CD14-positive monocyte (primary cell): ENCODE results near the gene WDR70. TPM values are rescaled to one million over a fixed set of nuclear protein-coding genes. Genes with fewer than 3 reads are reported as not detected.

Experiments
- DNase-seq, 3 donors: peaks; one replicate each; pipeline ENCODE4 v3.0.0-alpha.2; 2011 to 2022
- H2AFZ ChIP-seq: 2 replicates; pipeline ENCODE4 v1.6.0; 2012; ENCODE audit warnings: mild to moderate bottlenecking, low read depth, low read length, inconsistent platforms; ENCODE audit not compliant: insufficient read depth, poor library complexity, severe bottlenecking
- H3K27ac ChIP-seq, 2 donors: 1 replicate in 1 of 2; 2 replicates in 1 of 2; pipeline ENCODE4 v1.5.1; 2012 to 2013; ENCODE audit warnings: low read length in 2 of 2, control low read depth in 1 of 2, inconsistent platforms in 1 of 2, low read depth in 1 of 2, mild to moderate bottlenecking in 1 of 2
- H3K27me3 ChIP-seq, 2 donors: one replicate each; pipeline versions ENCODE4 v1.6.0 to v1.6.1; 2011 to 2013; ENCODE audit warnings: low read length in 2 of 2; ENCODE audit not compliant: control insufficient read depth in 2 of 2, insufficient read depth in 2 of 2
- H3K36me3 ChIP-seq, 2 donors: replicated peaks in 1 of 2; 1 replicate in 1 of 2; 2 replicates in 1 of 2; pipeline versions ENCODE4 v1.5.1 to v1.6.1; 2012 to 2013; ENCODE audit warnings: low read length in 2 of 2, control low read depth in 1 of 2, inconsistent platforms in 1 of 2, mild to moderate bottlenecking in 1 of 2; ENCODE audit not compliant: insufficient read depth in 2 of 2, control insufficient read depth in 1 of 2
- H3K4me1 ChIP-seq, 2 donors: 1 replicate in 1 of 2; 2 replicates in 1 of 2; pipeline versions ENCODE4 v1.5.1 to v1.6.1; 2012 to 2013; ENCODE audit warnings: low read length in 2 of 2, control low read depth in 1 of 2, inconsistent platforms in 1 of 2, mild to moderate bottlenecking in 1 of 2, moderate library complexity in 1 of 2; ENCODE audit not compliant: insufficient read depth in 2 of 2, control insufficient read depth in 1 of 2
- H3K4me2 ChIP-seq: replicated peaks from 2 replicates; pipeline ENCODE3; 2012; ENCODE audit warnings: low read length, moderate library complexity, mild to moderate bottlenecking; ENCODE audit not compliant: poor library complexity, severe bottlenecking; ENCODE audit errors: extremely low read depth
- H3K4me3 ChIP-seq, 3 experiments: fragments of 200-600 bp in 1 of 3; sonication (generic) in 1 of 3; replicated peaks in 1 of 3; 1 replicate in 2 of 3; 2 replicates in 1 of 3; pipeline ENCODE4 v1.5.1; 2011 to 2013; ENCODE audit warnings: low read length in 3 of 3, mild to moderate bottlenecking in 3 of 3, control low read depth in 2 of 3, low read depth in 2 of 3, inconsistent platforms in 1 of 3, moderate library complexity in 1 of 3
- H3K79me2 ChIP-seq: 2 replicates; pipeline ENCODE4 v1.6.0; 2012; ENCODE audit warnings: mild to moderate bottlenecking, control low read depth, inconsistent platforms, low read length, moderate library complexity; ENCODE audit not compliant: insufficient read depth
- H3K9ac ChIP-seq: 2 replicates; pipeline ENCODE4 v1.6.0; 2017; ENCODE audit warnings: low read length, mild to moderate bottlenecking; ENCODE audit not compliant: insufficient read depth, poor library complexity, severe bottlenecking
- H3K9me3 ChIP-seq, 2 donors: replicated peaks in 1 of 2; 1 replicate in 1 of 2; 2 replicates in 1 of 2; pipeline versions ENCODE4 v1.5.1 to v1.6.1; 2012 to 2013; ENCODE audit warnings: low read length in 2 of 2, control low read depth in 1 of 2; ENCODE audit not compliant: control insufficient read depth in 1 of 2, insufficient read depth in 1 of 2
- H4K20me1 ChIP-seq: 2 replicates; pipeline ENCODE4 v1.6.0; 2012; ENCODE audit warnings: mild to moderate bottlenecking, low read length, control low read depth, moderate library complexity; ENCODE audit not compliant: insufficient read depth
- H3K27ac Mint-ChIP-seq, 7 donors: one replicate each; pipeline ENCODE4 v1.8.0; 2020; ENCODE audit warnings: mild to moderate bottlenecking in 7 of 7, mixed read lengths in 7 of 7, moderate library complexity in 6 of 7, inconsistent platforms in 2 of 7
- H3K27me3 Mint-ChIP-seq, 3 donors: one replicate each; pipeline ENCODE4 v1.8.0; 2021 to 2022; ENCODE audit warnings: low read depth in 3 of 3, mild to moderate bottlenecking in 3 of 3, mixed read lengths in 3 of 3, moderate library complexity in 3 of 3, inconsistent platforms in 1 of 3
- H3K36me3 Mint-ChIP-seq, 2 donors: one replicate each; pipeline ENCODE4 v1.8.0; 2020; ENCODE audit warnings: mixed read lengths in 2 of 2, inconsistent platforms in 1 of 2, mild to moderate bottlenecking in 1 of 2
- H3K4me1 Mint-ChIP-seq: one replicate; pipeline ENCODE4 v1.8.0; 2020; ENCODE audit warnings: mild to moderate bottlenecking, mixed read lengths
- H3K4me3 Mint-ChIP-seq, 2 donors: one replicate each; pipeline ENCODE4 v1.8.0; 2020; ENCODE audit warnings: mild to moderate bottlenecking in 2 of 2, mixed read lengths in 2 of 2, moderate library complexity in 1 of 2
- H3K9me3 Mint-ChIP-seq, 7 donors: one replicate each; pipeline ENCODE4 v1.8.0; 2020 to 2022; ENCODE audit warnings: mixed read lengths in 7 of 7, mild to moderate bottlenecking in 6 of 7, moderate library complexity in 6 of 7, inconsistent platforms in 2 of 7
- CTCF ChIP-seq: fragments of 200-600 bp; IDR thresholded peaks from one replicate; pipeline ENCODE4 v1.8.0; 2022; ENCODE audit warnings: antibody characterized with exemption, mild to moderate bottlenecking
- WGBS: methylation state at CpG from one replicate; pipeline ENCODE4 v1.1.5; 2013; ENCODE audit warnings: missing lambda C conversion rate; ENCODE audit not compliant: insufficient coverage; 5-methylcytosine and 5-hydroxymethylcytosine counted together
- intact Hi-C, 2 donors: fragments of 100-400 bp; cut with micrococcal nuclease; formaldehyde crosslinking; loops; one replicate each; pipeline versions ENCODE4 v1.15.0 to v1.15.1; 2023
- polyA plus RNA-seq, 3 donors: library from polyadenylated mRNA; depleted of rRNA in 1 of 3; unstranded in 2 of 3; stranded (reverse) in 1 of 3; fragments of 300-500 nt in 2 of 3; fragments of >200 nt in 1 of 3; fragmentation: Illumina TruSeq in 2 of 3; gene quantifications; 1 replicate in 2 of 3; 2 replicates in 1 of 3; pipeline ENCODE4 v1.2.3, GENCODE V29; 2012 to 2021

The WDR70 gene
- polyA plus RNA-seq, 3 donors: 13.1 to 21.0 (median 19.1) TPM

- Histone ChIP-seq H3K79me2 (no peaks in the 10 kb centered on the region), H3K27me3 (no peaks in the 10 kb centered on the region), H4K20me1 (no peaks in the 10 kb centered on the region), H2AFZ (no peak overlapping the region), H3K9me3 (no peaks in the 10 kb centered on the region), H3K27ac (no peak overlapping the region), H3K4me3 (no peak overlapping the region), H3K36me3 (no peaks in the 10 kb centered on the region), H3K4me1 (peaks cover 0 to 8% of the 10 kb centered on the region in 2 donors), H3K4me2 (no peak overlapping the region), H3K9ac (no peak overlapping the region)
- H3K27me3 Mint-ChIP-seq: peaks cover 0 to 1% (median 0%) of the 10 kb centered on the region in 3 donors
- H3K9me3 Mint-ChIP-seq: peaks cover 0 to 2% (median 0%) of the 10 kb centered on the region in 7 donors
- no peak overlapping the region for H3K4me3 Mint-ChIP-seq
- WGBS: no CpG with 5 or more reads among the region's 1 CpG
- peaks cover 4 to 9% of the 10 kb centered on the region in 2 donors for H3K36me3 Mint-ChIP-seq
- intact Hi-C loops: no loop called here
- peaks cover 23% of the 10 kb centered on the region for H3K4me1 Mint-ChIP-seq
- no peak overlapping the region for H3K27ac Mint-ChIP-seq
- no peak for DNase-seq
- TF ChIP-seq CTCF: peak; percentile 50
Observed at GRCh38 chr5:37554938-37555337, 175.8 kb downstream of the WDR70 start.

GRCh38 chr5:37557734-37558293, 178.7 kb downstream of the WDR70 start:
- no peaks in the 10 kb centered on the region for H3K9me3 ChIP-seq
- H3K27me3 ChIP-seq: no peaks in the 10 kb centered on the region
- no peak overlapping the region for H3K27ac Mint-ChIP-seq
- no peak for DNase-seq
- H3K4me3 ChIP-seq: no peak overlapping the region
- peaks cover 0 to 7% of the 10 kb centered on the region in 2 donors for H3K4me1 ChIP-seq
- TF ChIP-seq CTCF: no peak
- peaks cover 18% of the 10 kb centered on the region for H3K4me1 Mint-ChIP-seq
- no CpG with 5 or more reads among the region's 2 CpGs for WGBS
- no peaks in the 10 kb centered on the region for H4K20me1 ChIP-seq
- H3K9ac ChIP-seq: no peak overlapping the region
- H3K27me3 Mint-ChIP-seq: no peaks in the 10 kb centered on the region
- H3K4me3 Mint-ChIP-seq: no peak overlapping the region
- H3K36me3 ChIP-seq: no peaks in the 10 kb centered on the region
- peaks cover 0 to 9% of the 10 kb centered on the region in 2 donors for H3K36me3 Mint-ChIP-seq
- H2AFZ ChIP-seq: no peak overlapping the region
- peaks cover 0 to 7% (median 1%) of the 10 kb centered on the region in 7 donors for H3K9me3 Mint-ChIP-seq
- no peak overlapping the region for H3K4me2 ChIP-seq
- H3K79me2 ChIP-seq: no peaks in the 10 kb centered on the region
- no peak overlapping the region for H3K27ac ChIP-seq
- intact Hi-C loops: no loop called here
